Adipose tissue (tissue), 3 donors: ENCODE results near the gene CHRNE. TPM values are rescaled to one million over a fixed set of nuclear protein-coding genes. Genes with fewer than 3 reads are reported as not detected.
"Not testable (repeated sequence)": the region's sequence is repeated elsewhere in the genome, so short reads cannot be mapped to it uniquely, and the experiment has no call there.

ENCODE experiments used
- H3K27ac ChIP-seq: one replicate; pipeline ENCODE4 v1.5.1; 2013; ENCODE audit warnings: low read depth, low read length
- WGBS, 3 donors: extraction: QIAGEN DNeasy Blood & Tissue Kit; methylation state at CpG; one replicate each; pipeline ENCODE4 v1.1.7; 2013; 5-methylcytosine and 5-hydroxymethylcytosine counted together
- polyA plus RNA-seq, 3 donors: library from polyadenylated mRNA; stranded (reverse); fragments of 200-250 nt; gene quantifications; one replicate each; pipeline ENCODE4 v1.2.3, GENCODE V29; 2013
- donor health status: healthy with polysubstance abuse.
- donor health status: Bipolar disorder and iron deficiency.
- donor health status: healthy.

The CHRNE gene
- polyA plus RNA-seq, 3 donors: 1.2 to 3.1 (median 1.8) TPM

DNA sequence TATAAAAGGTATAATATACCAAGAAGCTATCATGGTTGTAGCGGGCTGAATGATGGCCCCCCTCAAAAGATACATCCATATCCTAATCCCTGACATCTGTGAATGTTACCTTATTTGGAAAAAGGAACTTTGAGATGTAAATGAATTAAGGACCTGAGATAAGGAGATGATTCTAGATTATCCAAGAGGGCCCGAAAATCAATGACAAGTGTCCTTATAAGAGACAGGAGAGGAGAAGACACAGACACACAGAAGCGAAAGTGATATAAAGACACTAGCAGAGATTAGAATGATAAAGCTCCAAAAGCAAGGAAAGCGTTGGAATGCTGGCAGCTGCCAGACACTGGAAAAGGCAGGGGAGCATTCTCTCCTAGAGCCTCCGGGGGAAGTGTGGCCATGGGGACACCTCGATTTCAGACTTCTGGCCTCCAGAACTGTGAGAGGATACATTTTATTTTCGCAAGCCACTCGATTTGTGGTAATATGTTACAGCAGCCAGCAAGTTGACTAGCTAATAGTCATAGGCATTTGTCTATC lies 16.7 kb upstream of the CHRNE start:
- 68 to 73% (median 73%) methylated on average over 8 of the region's 8 CpGs for WGBS, 3 donors
- H3K27ac ChIP-seq: no peak overlapping the region

- not testable (repeated sequence) for H3K27ac ChIP-seq
- WGBS, 3 donors: 79 to 91% (median 90%) methylated on average over 4 of the region's 4 CpGs
Observed at GRCh38 chr17:4914551-4914950, 11.7 kb upstream of the CHRNE start.

DNA sequence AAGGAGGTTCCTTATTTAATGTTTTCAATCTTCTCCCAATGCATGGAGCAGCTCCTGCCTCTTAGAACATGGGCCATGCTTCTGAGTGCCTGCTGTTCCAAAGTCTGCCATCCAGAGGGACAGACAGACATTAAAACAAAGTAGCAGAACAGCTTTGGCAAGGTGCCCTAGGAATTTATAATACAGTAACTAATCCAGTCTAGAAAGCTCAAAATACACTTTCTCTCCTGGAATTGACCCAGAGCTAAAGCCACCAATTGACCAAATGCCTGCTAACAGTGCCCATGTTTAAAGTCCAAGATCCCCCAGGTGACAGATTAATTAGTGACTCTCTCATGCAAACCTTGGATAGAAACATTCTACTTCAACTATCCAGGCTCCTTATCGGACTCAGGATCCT lies 11.1 kb upstream of the CHRNE start:
- H3K27ac ChIP-seq: no peak overlapping the region
- 40 to 85% (median 85%) methylated on average over 1 of the region's 1 CpG for WGBS, 3 donors

DNA sequence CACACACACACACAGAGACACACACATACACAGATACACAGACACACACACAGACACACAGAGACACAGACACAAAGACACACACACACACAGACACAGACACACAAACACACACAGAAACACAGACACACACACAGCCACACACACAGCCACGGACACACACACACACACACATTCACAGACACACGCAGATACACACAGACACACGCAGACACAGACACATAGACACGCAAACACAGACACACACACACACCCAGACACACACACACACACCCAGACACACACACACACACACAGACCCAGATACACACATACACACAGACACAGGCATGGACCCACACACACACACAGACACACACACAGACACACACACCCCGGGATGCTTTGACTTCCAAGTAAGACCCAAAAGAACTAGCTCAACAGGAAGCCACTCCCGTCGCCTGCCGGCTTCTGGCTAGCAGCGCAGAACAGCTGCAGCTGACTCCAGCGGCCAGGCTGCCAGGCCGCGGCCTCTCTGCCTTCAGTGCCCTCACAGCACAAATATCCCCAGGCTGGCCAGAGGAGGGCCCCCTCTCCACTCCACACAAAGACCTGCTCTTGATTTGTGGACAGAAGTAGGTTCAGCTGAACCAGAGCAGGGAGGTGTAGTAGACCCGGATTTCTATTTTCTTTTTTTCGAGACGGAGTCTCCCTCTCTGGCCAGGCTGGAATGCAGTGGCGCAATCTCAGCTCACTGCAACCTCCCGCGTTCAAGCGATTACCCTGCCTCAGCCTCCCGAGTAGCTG lies 6.0 kb upstream of the CHRNE start:
- WGBS, 3 donors: 15 to 22% (median 19%) methylated on average over 16 to 20 of the region's 20 CpGs
- no peak overlapping the region for H3K27ac ChIP-seq

DNA sequence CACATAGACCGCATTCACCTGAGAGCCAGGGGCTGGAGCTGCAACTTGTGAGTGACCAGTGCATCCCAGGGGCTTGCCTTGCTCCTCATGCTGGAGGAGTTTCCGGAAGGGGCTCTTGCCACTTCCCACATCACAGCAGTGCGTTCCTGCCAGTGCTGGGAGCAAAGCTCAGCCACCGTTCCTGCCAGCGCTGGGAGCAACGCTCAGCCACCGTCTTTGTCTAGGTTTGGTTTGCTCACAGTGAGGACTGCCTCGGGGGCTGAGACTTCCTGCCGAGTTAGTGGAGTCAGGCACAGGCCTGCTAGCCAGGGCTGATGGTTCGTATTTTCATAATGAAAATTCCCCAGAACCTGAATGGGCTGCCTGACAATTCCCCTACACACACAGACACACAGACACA lies 5.4 kb upstream of the CHRNE start:
- H3K27ac ChIP-seq: no peak overlapping the region
- 49 to 58% (median 57%) methylated on average over 10 of the region's 10 CpGs for WGBS, 3 donors

- H3K27ac ChIP-seq: not testable (repeated sequence)
Observed at GRCh38 chr17:4906642-4907041, 3.7 kb upstream of the CHRNE start.

- H3K27ac ChIP-seq: no peak overlapping the region
- WGBS, 3 donors: 61 to 72% (median 61%) methylated on average over 6 to 8 of the region's 8 CpGs
Observed at GRCh38 chr17:4902540-4902939, 358 bp downstream of the CHRNE start.

- WGBS, 3 donors: 30 to 54% (median 50%) methylated on average over 35 to 48 of the region's 48 CpGs
- H3K27ac ChIP-seq: no peak overlapping the region
Observed at GRCh38 chr17:4901648-4902344, 1.1 kb downstream of the CHRNE start.

DNA sequence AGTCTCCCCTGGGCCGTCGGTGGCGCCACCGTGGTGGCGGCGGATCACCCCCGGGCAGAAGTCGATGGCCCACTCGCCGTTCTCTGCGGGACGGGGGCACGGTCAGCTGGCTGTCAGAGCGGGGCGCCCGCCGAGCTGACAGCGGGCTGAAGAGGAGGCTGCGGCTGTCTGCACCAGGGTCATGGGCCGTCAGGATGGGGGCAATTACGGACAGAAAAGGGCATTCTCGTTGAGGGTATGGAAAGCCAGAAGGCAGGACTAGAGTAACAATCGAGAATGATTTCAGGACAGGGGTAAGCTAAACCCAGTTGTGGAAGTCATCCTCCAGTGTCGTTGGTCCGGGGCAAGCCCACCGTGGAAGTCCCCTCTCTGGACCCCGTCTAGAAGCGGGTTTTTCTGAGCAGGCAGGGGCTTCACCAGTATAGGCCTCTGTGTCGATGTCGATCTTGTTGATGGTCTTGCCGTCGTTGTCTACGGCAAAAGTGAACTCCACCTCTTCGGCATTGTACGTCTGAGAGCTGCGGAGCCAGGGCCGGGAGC lies 1.7 kb downstream of the CHRNE start:
- no peak overlapping the region for H3K27ac ChIP-seq
- 45 to 62% (median 50%) methylated on average over 37 of the region's 37 CpGs for WGBS, 3 donors

- 23 to 51% (median 29%) methylated on average over 65 of the region's 65 CpGs for WGBS, 3 donors
Observed at GRCh38 chr17:4900231-4901107, 2.4 kb downstream of the CHRNE start.

DNA sequence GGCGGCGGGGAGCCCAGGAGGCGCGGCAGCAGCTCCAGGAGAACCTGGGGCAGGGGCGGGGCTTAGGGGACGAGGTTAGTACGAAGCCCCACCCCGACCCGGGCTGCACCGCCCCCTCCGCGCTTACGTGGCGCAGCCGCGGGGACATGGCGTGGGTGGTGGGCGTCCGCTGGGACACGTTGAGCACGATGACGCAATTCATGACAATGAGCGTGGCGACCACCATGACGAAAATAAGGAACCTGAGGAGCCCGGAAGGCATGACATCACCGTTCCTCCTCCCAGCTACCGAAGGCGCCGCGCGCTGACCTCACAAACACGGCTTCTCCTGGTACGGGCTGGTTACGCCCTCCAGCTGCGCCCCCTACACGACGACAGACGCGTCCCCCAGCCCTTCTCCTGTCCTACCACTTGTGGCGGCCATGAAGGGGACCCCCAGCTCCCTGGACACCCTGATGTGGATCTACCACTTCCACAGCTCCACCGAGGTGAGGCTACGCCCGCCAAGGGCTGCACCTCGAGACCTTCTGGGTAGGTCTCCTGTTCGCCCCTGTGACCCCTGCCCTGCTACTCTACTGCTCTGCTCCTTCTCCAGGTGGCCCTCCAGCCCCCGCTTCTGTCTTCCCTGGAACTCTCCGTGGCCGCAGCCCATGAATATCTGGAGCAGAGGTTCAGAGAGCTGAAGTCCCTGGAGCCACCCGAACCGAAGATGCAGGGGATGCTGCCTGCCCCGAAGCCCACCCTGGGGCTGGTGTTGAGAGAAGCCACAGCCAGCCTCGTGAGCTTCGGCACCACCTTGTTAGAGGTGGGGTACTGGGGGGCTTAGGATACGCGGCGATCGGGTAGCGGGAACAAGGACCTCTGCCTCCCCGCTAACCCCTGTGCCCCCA lies 3.3 kb downstream of the CHRNE start, which contains the start of gene C17orf107:
C17orf107 (plus strand) TSS at position 196 of the 890 bp plus-strand sequence; CDS start at position 423, 227 bp downstream.
- WGBS, 3 donors: 6 to 13% (median 12%) methylated on average over 53 to 60 of the region's 60 CpGs
- H3K27ac ChIP-seq: no peak within 1 kb of the TSS

More at GRCh38 chr17:4900231-4901107, 2.4 kb downstream of the CHRNE start:
- no peak overlapping the region for H3K27ac ChIP-seq

GRCh38 chr17:4898927-4899326 lies 4.0 kb downstream of the CHRNE start:
- WGBS, 3 donors: 16 to 21% (median 20%) methylated on average over 28 to 34 of the region's 34 CpGs
- H3K27ac ChIP-seq: no peak overlapping the region

DNA sequence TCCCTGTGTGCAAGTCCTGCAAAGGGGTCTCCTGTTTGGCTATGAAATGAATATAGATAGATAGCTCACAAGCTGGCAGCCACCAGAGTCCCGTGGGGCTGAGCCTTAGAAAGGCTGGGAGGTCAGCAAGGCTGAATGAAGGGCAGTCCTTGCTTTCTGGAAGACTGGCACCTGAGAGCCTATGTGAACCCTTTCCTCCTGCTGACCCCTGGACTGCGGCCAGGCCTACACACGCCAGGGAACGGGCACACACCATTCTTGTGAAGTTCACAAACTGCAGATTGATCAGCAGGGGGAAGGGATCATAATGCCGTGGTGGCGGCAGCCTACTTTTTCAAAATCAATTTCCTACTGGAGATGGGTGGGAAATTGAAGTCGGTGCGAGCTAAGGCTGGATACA lies 4.5 kb downstream of the CHRNE start:
- 39 to 92% (median 86%) methylated on average over 8 of the region's 8 CpGs for WGBS, 3 donors
- H3K27ac ChIP-seq: no peak overlapping the region

GRCh38 chr17:4897785-4898184 lies 5.1 kb downstream of the CHRNE start:
- 79 to 91% (median 88%) methylated on average over 3 to 5 of the region's 5 CpGs for WGBS, 3 donors
- no peak overlapping the region for H3K27ac ChIP-seq

- WGBS, 3 donors: 80 to 84% (median 81%) methylated on average over 10 of the region's 10 CpGs
- H3K27ac ChIP-seq: no peak overlapping the region
Observed at GRCh38 chr17:4897198-4897687, 5.7 kb downstream of the CHRNE start.

DNA sequence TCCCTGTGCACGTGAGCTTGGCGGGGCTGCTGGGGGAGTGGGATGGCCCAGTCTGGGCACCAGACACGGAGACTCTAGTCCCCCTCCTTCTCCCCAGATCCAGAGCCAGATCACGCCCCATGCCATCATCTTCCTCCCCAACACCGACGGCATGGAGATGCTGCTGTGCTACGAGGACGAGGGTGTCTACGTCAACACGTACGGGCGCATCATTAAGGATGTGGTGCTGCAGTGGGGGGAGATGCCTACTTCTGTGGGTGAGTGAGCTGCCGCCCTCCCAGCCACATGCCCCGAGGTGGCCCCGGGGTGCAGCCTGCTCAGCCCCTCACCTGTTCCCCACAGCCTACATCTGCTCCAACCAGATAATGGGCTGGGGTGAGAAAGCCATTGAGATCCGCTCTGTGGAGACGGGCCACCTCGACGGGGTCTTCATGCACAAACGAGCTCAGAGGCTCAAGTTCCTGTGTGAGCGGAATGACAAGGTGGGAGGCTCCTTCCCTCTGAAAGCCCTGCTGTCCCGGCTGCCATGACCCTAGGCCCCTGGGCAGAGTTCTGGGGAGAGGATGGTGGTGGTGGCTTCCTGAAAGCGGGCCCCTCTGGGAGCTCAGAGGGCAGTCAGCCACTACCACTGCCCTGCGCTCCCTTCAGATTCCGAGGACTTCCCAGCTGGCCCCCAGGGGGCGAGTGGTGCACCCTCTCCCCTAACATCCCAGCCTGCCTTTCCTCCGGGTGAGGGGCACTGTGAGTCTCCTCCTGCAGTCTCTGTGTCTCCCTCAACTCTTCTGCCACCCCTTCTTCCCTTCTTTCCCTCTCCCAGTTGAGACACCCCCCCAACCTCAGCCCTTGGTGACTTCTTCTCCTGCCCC lies 6.3 kb downstream of the CHRNE start:
- WGBS, 3 donors: 90 to 93% (median 91%) methylated on average over 26 to 27 of the region's 27 CpGs
- H3K27ac ChIP-seq: no peak overlapping the region
